Neural progenitor cell (in vitro differentiated cells): ENCODE results near the gene RPL35A. TPM values are rescaled to one million over a fixed set of nuclear protein-coding genes. Genes with fewer than 3 reads are reported as not detected.

ENCODE experiments used
- DNase-seq: peaks from one replicate; pipeline ENCODE4 v3.0.0-alpha.2; 2016; ENCODE audit warnings: low spot score
- H2AFZ ChIP-seq: fragments of 200-600 bp; sonication (generic); replicated peaks from 2 replicates; pipeline ENCODE4 v1.6.1; 2016; ENCODE audit warnings: antibody characterized with exemption
- H3F3A ChIP-seq: fragments of 200-600 bp; sonication (generic); 2 replicates; pipeline ENCODE4 v1.6.1; 2016; ENCODE audit warnings: antibody characterized with exemption, low read depth
- H3K27ac ChIP-seq: fragments of 200-600 bp; sonication (generic); 2 replicates; pipeline ENCODE4 v1.5.1; 2016; ENCODE audit warnings: mild to moderate bottlenecking
- H3K27me3 ChIP-seq: fragments of 200-600 bp; sonication (generic); 2 replicates; pipeline ENCODE4 v1.6.1; 2016; ENCODE audit warnings: mild to moderate bottlenecking, moderate library complexity
- H3K36me3 ChIP-seq: fragments of 200-600 bp; sonication (generic); 2 replicates; pipeline ENCODE4 v1.5.1; 2016
- H3K4me1 ChIP-seq: fragments of 200-600 bp; sonication (generic); 2 replicates; pipeline ENCODE4 v1.6.1; 2016; ENCODE audit warnings: mixed run types
- H3K4me2 ChIP-seq: fragments of 200-600 bp; sonication (generic); 2 replicates; pipeline ENCODE4 v1.6.1; 2016
- H3K4me3 ChIP-seq: fragments of 200-600 bp; sonication (generic); 2 replicates; pipeline ENCODE4 v1.5.1; 2016
- H3K79me2 ChIP-seq: fragments of 200-600 bp; sonication (generic); 2 replicates; pipeline ENCODE4 v1.6.1; 2016; ENCODE audit warnings: low read depth
- H3K9ac ChIP-seq: fragments of 200-600 bp; sonication (generic); 2 replicates; pipeline ENCODE4 v1.6.1; 2016
- H3K9me3 ChIP-seq: fragments of 200-600 bp; sonication (generic); 2 replicates; pipeline ENCODE4 v1.5.1; 2016; ENCODE audit warnings: low read depth
- H4K20me1 ChIP-seq: fragments of 200-600 bp; sonication (generic); 2 replicates; pipeline ENCODE4 v1.6.1; 2016; ENCODE audit warnings: low read depth
- H3K27ac Mint-ChIP-seq: 3 replicates; pipeline ENCODE4 v1.8.0; 2021; ENCODE audit warnings: mixed read lengths
- H3K27me3 Mint-ChIP-seq: 2 replicates; pipeline ENCODE4 v1.8.0; 2022; ENCODE audit warnings: low read depth, mild to moderate bottlenecking, inconsistent platforms, moderate library complexity, mixed read lengths; ENCODE audit not compliant: insufficient read depth
- H3K36me3 Mint-ChIP-seq: 3 replicates; pipeline ENCODE4 v1.8.0; 2021; ENCODE audit warnings: mixed read lengths
- H3K4me1 Mint-ChIP-seq: 3 replicates; pipeline ENCODE4 v1.8.0; 2021; ENCODE audit warnings: mixed read lengths
- H3K4me3 Mint-ChIP-seq: 3 replicates; pipeline ENCODE4 v1.8.0; 2021; ENCODE audit warnings: mild to moderate bottlenecking, moderate library complexity, mixed read lengths
- H3K9me3 Mint-ChIP-seq: 3 replicates; pipeline ENCODE4 v1.8.0; 2020; ENCODE audit warnings: mixed read lengths
- CTCF ChIP-seq: fragments of 200-600 bp; sonication (generic); IDR thresholded peaks from 2 replicates; pipeline ENCODE4 v1.5.1; 2017; ENCODE audit warnings: antibody characterized with exemption, mild to moderate bottlenecking
- EZH2 ChIP-seq: fragments of 200-600 bp; sonication (generic); IDR thresholded peaks from 2 replicates; pipeline ENCODE4 v1.6.1; 2017; ENCODE audit warnings: antibody characterized with exemption, mild to moderate bottlenecking, moderate library complexity
- EZH2phosphoT487 ChIP-seq: fragments of 200-600 bp; sonication (generic); IDR thresholded peaks from 2 replicates; pipeline ENCODE4 v1.6.1; 2017; ENCODE audit warnings: antibody characterized with exemption
- small RNA-seq: library from RNA; depleted of rRNA; stranded (forward); fragments of <200 nt; gene quantifications from one replicate; pipeline ENCODE3, GENCODE V24; 2015
- total RNA-seq: library from RNA; depleted of rRNA; stranded (reverse); fragments of >200 nt; gene quantifications from 2 replicates; pipeline ENCODE4 v1.2.3, GENCODE V29; 2015; ENCODE audit warnings: low replicate concordance

Gene RPL35A
- total RNA-seq, 1 donor from 2014 or later: 1,573 TPM

- no peak overlapping the region for H3K27ac ChIP-seq
- Mint-ChIP-seq H3K4me1 (no peaks in the 10 kb centered on the region), H3K36me3 (peaks cover 12% of the 10 kb centered on the region), H3K9me3 (no peaks in the 10 kb centered on the region), H3K27ac (no peak overlapping the region), H3K27me3 (no peaks in the 10 kb centered on the region), H3K4me3 (no peak overlapping the region)
- H3K79me2 ChIP-seq: no peaks in the 10 kb centered on the region
- no peaks in the 10 kb centered on the region for H3K36me3 ChIP-seq
- no peak overlapping the region for H2AFZ ChIP-seq
- no peak for DNase-seq
- H3K9me3 ChIP-seq: no peaks in the 10 kb centered on the region
- no peak for TF ChIP-seq EZH2phosphoT487
- TF ChIP-seq CTCF: no peak
- no peak for TF ChIP-seq EZH2
- H3K4me1 ChIP-seq: no peaks in the 10 kb centered on the region
- no peak overlapping the region for H3K4me3 ChIP-seq
- H4K20me1 ChIP-seq: no peaks in the 10 kb centered on the region
- no peaks in the 10 kb centered on the region for H3F3A ChIP-seq
- no peaks in the 10 kb centered on the region for H3K27me3 ChIP-seq
- no peak overlapping the region for H3K9ac ChIP-seq
- no peak overlapping the region for H3K4me2 ChIP-seq
Measured at GRCh38 chr3:197996855-197997254, 46.9 kb downstream of the RPL35A start.

GRCh38 chr3:197997936-197998335, 47.9 kb downstream of the RPL35A start:
- TF ChIP-seq EZH2phosphoT487 (no peak), CTCF (no peak), EZH2 (no peak)
- H2AFZ ChIP-seq: no peak overlapping the region
- no peaks in the 10 kb centered on the region for H3K4me1 Mint-ChIP-seq
- no peak overlapping the region for H3K4me3 Mint-ChIP-seq
- no peak overlapping the region for H3K4me3 ChIP-seq
- no peak for DNase-seq
- no peaks in the 10 kb centered on the region for H3K79me2 ChIP-seq
- no peaks in the 10 kb centered on the region for H3K4me1 ChIP-seq
- no peaks in the 10 kb centered on the region for H3K9me3 Mint-ChIP-seq
- H3K4me2 ChIP-seq: no peak overlapping the region
- no peak overlapping the region for H3K9ac ChIP-seq
- H3K9me3 ChIP-seq: no peaks in the 10 kb centered on the region
- no peaks in the 10 kb centered on the region for H3F3A ChIP-seq
- no peaks in the 10 kb centered on the region for H3K27me3 Mint-ChIP-seq
- H3K36me3 ChIP-seq: no peaks in the 10 kb centered on the region
- no peaks in the 10 kb centered on the region for H4K20me1 ChIP-seq
- H3K27ac ChIP-seq: no peak overlapping the region
- H3K36me3 Mint-ChIP-seq: peaks cover 5% of the 10 kb centered on the region
- no peak overlapping the region for H3K27ac Mint-ChIP-seq
- no peaks in the 10 kb centered on the region for H3K27me3 ChIP-seq

Small RNAs within 50 kb of the gene (small RNA-seq; reads per million reads assigned to genes)
- gene RNU6-621P: not detected

Other genes starting within 250 kb of the RPL35A start
- gene RUBCN, start 213.3 kb upstream of the RPL35A start, total RNA-seq: 6.4 and 22.1 TPM in 2 replicates
- gene FYTTD1, start 200.3 kb upstream of the RPL35A start, total RNA-seq: 38.4 and 104 TPM in 2 replicates
- 45.9 and 56.2 TPM in 2 replicates for gene LRCH3, start 158.9 kb upstream of the RPL35A start, total RNA-seq
- 7.4 and 11.2 TPM in 2 replicates for gene LMLN, start 10.0 kb downstream of the RPL35A start, total RNA-seq